Measurements from ENCODE around the gene SCCPDH.
A peak's percentile ranks its signal among the peaks of the same experiment; 100 is the strongest.

SCCPDH gene

GRCh38 chr1:246753670-246754535 lies 29.7 kb downstream of the SCCPDH start:
- Histone ChIP-seq H2AFZ (ENCODE audit: low read length) (no peak overlapping the region), H3K4me1 (ENCODE audit: low read length) (no peaks in the 10 kb centered on the region), H3K4me2 (ENCODE audit: low read depth, low read length) (no peak overlapping the region), H3F3A (ENCODE audit: insufficient read depth, low read length) (no peaks in the 10 kb centered on the region), H4K20me1 (ENCODE audit: insufficient read depth, low read length) (no peaks in the 10 kb centered on the region), H3K4me3 (ENCODE audit: low read length) (no peak overlapping the region), H3K9me2 (replicated peaks; ENCODE audit: insufficient read depth, low read length) (no peaks in the 10 kb centered on the region), H3K9me3 (replicated peaks; ENCODE audit: insufficient read depth, low read length) (no peaks in the 10 kb centered on the region), H3K79me2 (ENCODE audit: low read length) (no peaks in the 10 kb centered on the region), H3K27ac (ENCODE audit: low read length) (no peak overlapping the region), H3K36me3 (replicated peaks; ENCODE audit: insufficient read depth, low read length) (no peaks in the 10 kb centered on the region; the same call in 1 of the 2 replicates), H3K27me3 (replicated peaks; ENCODE audit: insufficient read depth, low read length) (no peaks in the 10 kb centered on the region), H3K9ac (ENCODE audit: low read length) (no peak overlapping the region)
- no peak for TF ChIP-seq EZH2 (optimal IDR thresholded peaks at IDR 0.05; ENCODE audit: low read depth, low read length)
- peak; percentile 87 for TF ChIP-seq CTCF (IDR thresholded peaks at IDR 0.05; ENCODE audit: low read length)
- DNase-seq = peak; percentile 62

- Histone ChIP-seq H3K9me2 (replicated peaks; ENCODE audit: insufficient read depth, low read length) (no peaks in the 10 kb centered on the region), H3K9ac (ENCODE audit: low read length) (no peak overlapping the region), H3K27ac (ENCODE audit: low read length) (no peak overlapping the region), H3K36me3 (replicated peaks; ENCODE audit: insufficient read depth, low read length) (no peaks in the 10 kb centered on the region; the same call in 1 of the 2 replicates), H3K4me1 (ENCODE audit: low read length) (no peaks in the 10 kb centered on the region), H2AFZ (ENCODE audit: low read length) (no peak overlapping the region), H4K20me1 (ENCODE audit: insufficient read depth, low read length) (no peaks in the 10 kb centered on the region), H3F3A (ENCODE audit: insufficient read depth, low read length) (no peaks in the 10 kb centered on the region), H3K9me3 (replicated peaks; ENCODE audit: insufficient read depth, low read length) (no peaks in the 10 kb centered on the region), H3K4me3 (ENCODE audit: low read length) (no peak overlapping the region), H3K4me2 (ENCODE audit: low read depth, low read length) (no peak overlapping the region), H3K27me3 (replicated peaks; ENCODE audit: insufficient read depth, low read length) (no peaks in the 10 kb centered on the region), H3K79me2 (ENCODE audit: low read length) (no peaks in the 10 kb centered on the region)
- TF ChIP-seq EZH2phosphoT487 (IDR thresholded peaks at IDR 0.05; ENCODE audit: low read length) (no peak), EZH2 (optimal IDR thresholded peaks at IDR 0.05; ENCODE audit: low read depth, low read length) (no peak), CTCF (IDR thresholded peaks at IDR 0.05; ENCODE audit: low read length) (no peak)
- DNase-seq = no peak
Measured at GRCh38 chr1:246755419-246755818, 31.2 kb downstream of the SCCPDH start.

GRCh38 chr1:246760422-246761347 lies 36.5 kb downstream of the SCCPDH start:
- Histone ChIP-seq H3K4me3 (ENCODE audit: low read length) (no peak overlapping the region), H3K36me3 (replicated peaks; ENCODE audit: insufficient read depth, low read length) (no peaks in the 10 kb centered on the region; the same call in 1 of the 2 replicates), H2AFZ (ENCODE audit: low read length) (no peak overlapping the region), H3F3A (ENCODE audit: insufficient read depth, low read length) (no peaks in the 10 kb centered on the region), H3K9me3 (replicated peaks; ENCODE audit: insufficient read depth, low read length) (no peaks in the 10 kb centered on the region), H3K4me2 (ENCODE audit: low read depth, low read length) (no peak overlapping the region), H4K20me1 (ENCODE audit: insufficient read depth, low read length) (no peaks in the 10 kb centered on the region), H3K4me1 (ENCODE audit: low read length) (no peaks in the 10 kb centered on the region), H3K27me3 (replicated peaks; ENCODE audit: insufficient read depth, low read length) (no peaks in the 10 kb centered on the region), H3K9me2 (replicated peaks; ENCODE audit: insufficient read depth, low read length) (no peaks in the 10 kb centered on the region), H3K79me2 (ENCODE audit: low read length) (no peaks in the 10 kb centered on the region), H3K27ac (ENCODE audit: low read length) (no peak overlapping the region), H3K9ac (ENCODE audit: low read length) (no peak overlapping the region)
- TF ChIP-seq CTCF (IDR thresholded peaks at IDR 0.05; ENCODE audit: low read length) (no peak), EZH2 (optimal IDR thresholded peaks at IDR 0.05; ENCODE audit: low read depth, low read length) (no peak), EZH2phosphoT487 (IDR thresholded peaks at IDR 0.05; ENCODE audit: low read length) (no peak)
- no peak for DNase-seq

Measured in MM.1S (cell line).